SK-N-SH treated with all-trans-retinoic acid at 6 μM for 48 hours (cell line): ENCODE results near the gene AK4.
A peak's percentile ranks its signal among the peaks of the same experiment; 100 is the strongest.

Source experiments
- ATAC-seq: fragments of 200-7000 bp; cut with Tn5 transposase; 3 replicates; pipeline ENCODE4 v1.9.1; 2020; ENCODE audit warnings: mild to moderate bottlenecking, moderate library complexity
- GLIS3 ChIP-seq: fragments of 250-450 bp; sonication (Bioruptor Pico); IDR thresholded peaks from 2 replicates; pipeline ENCODE4 v1.5.0; 2020; ENCODE audit warnings: mild to moderate bottlenecking, moderate library complexity
- ISL1 ChIP-seq: fragments of 250-450 bp; sonication (Bioruptor Pico); IDR thresholded peaks from 2 replicates; pipeline ENCODE4 v2.1.2; 2022; ENCODE audit warnings: mild to moderate bottlenecking, moderate library complexity
- OSR1 ChIP-seq: fragments of 250-450 bp; sonication (Bioruptor Pico); IDR thresholded peaks from 2 replicates; pipeline ENCODE4 v1.8.0; 2022; ENCODE audit warnings: moderate library complexity, mild to moderate bottlenecking, inconsistent platforms
- PPARA ChIP-seq: fragments of 250-450 bp; sonication (Bioruptor Pico); IDR thresholded peaks from 2 replicates; pipeline ENCODE4 v1.5.0; 2020; ENCODE audit warnings: mild to moderate bottlenecking, borderline replicate concordance
- SNAI2 ChIP-seq: fragments of 250-450 bp; sonication (Bioruptor Pico); IDR thresholded peaks from 2 replicates; pipeline ENCODE4 v1.5.0; 2020; ENCODE audit warnings: mild to moderate bottlenecking, moderate library complexity
- ZC3H10 ChIP-seq: fragments of 250-450 bp; sonication (Bioruptor Pico); IDR thresholded peaks from 2 replicates; pipeline ENCODE4 v1.5.1; 2021; ENCODE audit warnings: mild to moderate bottlenecking, moderate library complexity
- ZFP3 ChIP-seq: fragments of 250-450 bp; sonication (Bioruptor Pico); IDR thresholded peaks from 2 replicates; pipeline ENCODE4 v1.5.0; 2020; ENCODE audit warnings: mild to moderate bottlenecking, moderate library complexity
- ZFP30 ChIP-seq: fragments of 450-650 bp; formaldehyde crosslinking; IDR thresholded peaks from 2 replicates; pipeline ENCODE4 v1.5.0; 2022; ENCODE audit warnings: mild to moderate bottlenecking, moderate library complexity
- ZNF565 ChIP-seq: fragments of 450-650 bp; formaldehyde crosslinking; conservative IDR thresholded peaks from 2 replicates; pipeline ENCODE4 v1.5.0; 2020; ENCODE audit warnings: low read depth, mild to moderate bottlenecking, moderate library complexity
- ZNF70 ChIP-seq: fragments of 450-650 bp; formaldehyde crosslinking; IDR thresholded peaks from 2 replicates; pipeline ENCODE4 v1.5.0; 2020; ENCODE audit warnings: mild to moderate bottlenecking, moderate library complexity
- ZNF8 ChIP-seq: fragments of 450-650 bp; formaldehyde crosslinking; IDR thresholded peaks from 2 replicates; pipeline ENCODE4 v1.5.0; 2020; ENCODE audit warnings: mild to moderate bottlenecking, moderate library complexity
- TF ChIP-seq, protein P1 (sequence below): fragments of 250-450 bp; sonication (Bioruptor Pico); IDR thresholded peaks from 2 replicates; pipeline ENCODE4 v1.8.0; 2020; ENCODE audit warnings: mild to moderate bottlenecking, moderate library complexity, borderline replicate concordance
- TF ChIP-seq, protein P2 (sequence below): fragments of 250-450 bp; sonication (Bioruptor Pico); IDR thresholded peaks from 2 replicates; pipeline ENCODE4 v1.5.1; 2020; ENCODE audit warnings: low read depth, mild to moderate bottlenecking, moderate library complexity
- TF ChIP-seq, protein P3 (sequence below): fragments of 250-450 bp; sonication (Bioruptor Pico); IDR thresholded peaks from 2 replicates; pipeline ENCODE4 v1.8.0; 2021; ENCODE audit warnings: low read depth, mild to moderate bottlenecking, moderate library complexity, borderline replicate concordance
- TF ChIP-seq, protein P4 (sequence below): fragments of 250-450 bp; sonication (Bioruptor Pico); IDR thresholded peaks from 2 replicates; pipeline ENCODE4 v1.5.0; 2020; ENCODE audit warnings: mild to moderate bottlenecking, moderate library complexity
- TF ChIP-seq, protein P5 (sequence below): fragments of 250-450 bp; sonication (Bioruptor Pico); IDR thresholded peaks from 2 replicates; pipeline ENCODE4 v1.5.1; 2021; ENCODE audit warnings: mild to moderate bottlenecking, moderate library complexity

AK4 gene

DNA sequence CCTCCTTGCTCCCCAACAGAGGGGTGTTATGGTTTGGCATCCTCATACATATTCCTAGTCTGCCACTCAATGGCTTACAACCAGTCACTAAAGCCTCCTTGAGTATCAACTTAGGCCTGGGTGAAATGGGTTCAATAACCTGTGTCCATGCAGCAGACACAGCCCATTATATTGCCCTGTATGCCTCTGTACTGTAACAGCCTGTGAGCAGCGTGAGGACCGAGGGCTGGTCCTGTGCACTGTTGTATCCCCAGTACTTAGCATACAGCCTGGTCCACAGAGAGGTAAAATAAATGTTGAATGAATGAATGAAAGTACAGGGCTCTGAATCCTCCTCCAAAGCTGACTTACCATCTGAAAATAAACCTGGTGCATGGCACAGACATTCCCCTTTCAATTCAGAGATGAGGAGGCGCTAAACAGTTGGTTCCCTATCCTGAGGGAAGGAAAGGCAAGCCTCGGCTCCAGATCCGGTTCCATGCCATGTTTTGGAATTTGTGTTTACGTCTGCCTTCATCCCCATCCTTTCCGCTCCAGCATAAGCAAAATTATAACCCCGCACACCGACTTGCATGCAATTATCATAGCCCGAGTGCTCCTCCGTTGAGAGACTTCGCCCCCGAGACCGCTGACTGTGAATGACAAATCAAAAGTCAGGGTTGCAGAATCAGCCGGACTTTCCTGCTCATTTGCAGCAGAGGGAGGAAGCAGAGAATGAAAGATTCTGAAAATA lies 116.4 kb downstream of the AK4 start (continued):
- TF ChIP-seq, protein P1, sequence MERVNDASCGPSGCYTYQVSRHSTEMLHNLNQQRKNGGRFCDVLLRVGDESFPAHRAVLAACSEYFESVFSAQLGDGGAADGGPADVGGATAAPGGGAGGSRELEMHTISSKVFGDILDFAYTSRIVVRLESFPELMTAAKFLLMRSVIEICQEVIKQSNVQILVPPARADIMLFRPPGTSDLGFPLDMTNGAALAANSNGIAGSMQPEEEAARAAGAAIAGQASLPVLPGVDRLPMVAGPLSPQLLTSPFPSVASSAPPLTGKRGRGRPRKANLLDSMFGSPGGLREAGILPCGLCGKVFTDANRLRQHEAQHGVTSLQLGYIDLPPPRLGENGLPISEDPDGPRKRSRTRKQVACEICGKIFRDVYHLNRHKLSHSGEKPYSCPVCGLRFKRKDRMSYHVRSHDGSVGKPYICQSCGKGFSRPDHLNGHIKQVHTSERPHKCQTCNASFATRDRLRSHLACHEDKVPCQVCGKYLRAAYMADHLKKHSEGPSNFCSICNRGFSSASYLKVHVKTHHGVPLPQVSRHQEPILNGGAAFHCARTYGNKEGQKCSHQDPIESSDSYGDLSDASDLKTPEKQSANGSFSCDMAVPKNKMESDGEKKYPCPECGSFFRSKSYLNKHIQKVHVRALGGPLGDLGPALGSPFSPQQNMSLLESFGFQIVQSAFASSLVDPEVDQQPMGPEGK (CRISPR knock-in tag): no peak
- TF ChIP-seq ISL1 (CRISPR knock-in tag): no peak
- no peak for TF ChIP-seq OSR1 (CRISPR knock-in tag)
- no peak for TF ChIP-seq ZC3H10 (CRISPR knock-in tag)

DNA sequence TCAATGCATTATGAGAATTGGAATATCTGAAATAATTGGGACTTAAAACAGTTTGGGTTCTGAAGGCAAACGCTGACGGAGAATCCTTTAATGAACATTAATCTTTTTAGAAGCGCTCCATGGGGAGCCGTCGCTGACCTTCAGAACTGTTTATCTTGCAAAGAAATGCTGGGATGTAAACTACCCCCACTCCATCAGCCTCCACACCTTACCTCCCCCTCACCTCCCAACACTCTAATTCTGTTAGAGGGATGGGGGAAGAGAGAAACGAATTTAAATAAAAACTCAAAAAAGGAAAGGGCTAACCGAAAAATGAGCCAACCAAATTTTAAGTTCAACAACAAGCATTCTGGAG lies 117.3 kb downstream of the AK4 start:
- ATAC-seq: peak; percentile 13
- no peak for TF ChIP-seq ZC3H10 (CRISPR knock-in tag)
- no peak for TF ChIP-seq ZNF8 (CRISPR knock-in tag)
- TF ChIP-seq, protein P2, sequence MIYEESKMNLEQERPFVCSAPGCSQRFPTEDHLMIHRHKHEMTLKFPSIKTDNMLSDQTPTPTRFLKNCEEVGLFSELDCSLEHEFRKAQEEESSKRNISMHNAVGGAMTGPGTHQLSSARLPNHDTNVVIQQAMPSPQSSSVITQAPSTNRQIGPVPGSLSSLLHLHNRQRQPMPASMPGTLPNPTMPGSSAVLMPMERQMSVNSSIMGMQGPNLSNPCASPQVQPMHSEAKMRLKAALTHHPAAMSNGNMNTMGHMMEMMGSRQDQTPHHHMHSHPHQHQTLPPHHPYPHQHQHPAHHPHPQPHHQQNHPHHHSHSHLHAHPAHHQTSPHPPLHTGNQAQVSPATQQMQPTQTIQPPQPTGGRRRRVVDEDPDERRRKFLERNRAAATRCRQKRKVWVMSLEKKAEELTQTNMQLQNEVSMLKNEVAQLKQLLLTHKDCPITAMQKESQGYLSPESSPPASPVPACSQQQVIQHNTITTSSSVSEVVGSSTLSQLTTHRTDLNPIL (CRISPR knock-in tag): no peak
- no peak for TF ChIP-seq ZFP3 (CRISPR knock-in tag)
- TF ChIP-seq GLIS3: no peak
- TF ChIP-seq SNAI2: no peak
- no peak for TF ChIP-seq ISL1 (CRISPR knock-in tag)

DNA sequence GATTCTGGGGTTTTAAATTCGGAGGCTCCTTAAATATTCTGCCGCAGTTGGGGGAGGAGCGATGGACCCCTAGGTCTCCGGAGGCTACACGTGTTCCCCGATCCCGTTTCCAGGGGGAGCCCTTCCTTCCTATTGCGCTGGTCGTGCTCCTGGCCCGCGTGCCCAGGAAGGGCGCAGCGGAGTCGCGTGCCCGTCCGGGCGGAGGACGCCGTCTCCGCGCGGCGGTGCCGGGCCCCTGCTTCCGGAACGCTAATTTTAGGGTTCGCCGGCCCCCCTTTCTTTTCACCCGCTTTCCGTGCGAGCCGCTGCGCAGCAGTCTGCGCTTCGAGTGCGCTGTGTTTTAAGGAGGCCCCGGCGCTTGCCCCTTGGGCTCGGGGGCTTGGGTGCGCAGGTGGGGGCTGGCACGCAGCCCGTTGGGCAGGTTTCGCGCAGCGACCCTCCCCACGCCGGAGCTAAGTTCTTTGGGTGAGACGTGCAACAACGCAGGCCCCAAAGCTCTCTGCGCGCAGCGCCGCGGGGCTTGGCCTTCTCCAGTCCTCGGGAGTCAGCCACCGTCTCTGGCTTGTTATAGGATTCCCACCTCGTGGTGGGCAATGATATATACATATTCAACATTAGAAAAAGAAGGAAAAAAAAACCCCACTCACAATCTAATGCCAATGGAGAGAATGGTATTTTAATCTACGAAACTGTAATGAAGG lies 117.8 kb downstream of the AK4 start:
- TF ChIP-seq, protein P1 (CRISPR knock-in tag): no peak
- TF ChIP-seq, protein P3, sequence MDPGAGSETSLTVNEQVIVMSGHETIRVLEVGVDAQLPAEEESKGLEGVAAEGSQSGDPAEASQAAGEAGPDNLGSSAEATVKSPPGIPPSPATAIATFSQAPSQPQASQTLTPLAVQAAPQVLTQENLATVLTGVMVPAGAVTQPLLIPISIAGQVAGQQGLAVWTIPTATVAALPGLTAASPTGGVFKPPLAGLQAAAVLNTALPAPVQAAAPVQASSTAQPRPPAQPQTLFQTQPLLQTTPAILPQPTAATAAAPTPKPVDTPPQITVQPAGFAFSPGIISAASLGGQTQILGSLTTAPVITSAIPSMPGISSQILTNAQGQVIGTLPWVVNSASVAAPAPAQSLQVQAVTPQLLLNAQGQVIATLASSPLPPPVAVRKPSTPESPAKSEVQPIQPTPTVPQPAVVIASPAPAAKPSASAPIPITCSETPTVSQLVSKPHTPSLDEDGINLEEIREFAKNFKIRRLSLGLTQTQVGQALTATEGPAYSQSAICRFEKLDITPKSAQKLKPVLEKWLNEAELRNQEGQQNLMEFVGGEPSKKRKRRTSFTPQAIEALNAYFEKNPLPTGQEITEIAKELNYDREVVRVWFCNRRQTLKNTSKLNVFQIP (CRISPR knock-in tag): no peak
- TF ChIP-seq ISL1 (CRISPR knock-in tag): no peak
- TF ChIP-seq, protein P4, sequence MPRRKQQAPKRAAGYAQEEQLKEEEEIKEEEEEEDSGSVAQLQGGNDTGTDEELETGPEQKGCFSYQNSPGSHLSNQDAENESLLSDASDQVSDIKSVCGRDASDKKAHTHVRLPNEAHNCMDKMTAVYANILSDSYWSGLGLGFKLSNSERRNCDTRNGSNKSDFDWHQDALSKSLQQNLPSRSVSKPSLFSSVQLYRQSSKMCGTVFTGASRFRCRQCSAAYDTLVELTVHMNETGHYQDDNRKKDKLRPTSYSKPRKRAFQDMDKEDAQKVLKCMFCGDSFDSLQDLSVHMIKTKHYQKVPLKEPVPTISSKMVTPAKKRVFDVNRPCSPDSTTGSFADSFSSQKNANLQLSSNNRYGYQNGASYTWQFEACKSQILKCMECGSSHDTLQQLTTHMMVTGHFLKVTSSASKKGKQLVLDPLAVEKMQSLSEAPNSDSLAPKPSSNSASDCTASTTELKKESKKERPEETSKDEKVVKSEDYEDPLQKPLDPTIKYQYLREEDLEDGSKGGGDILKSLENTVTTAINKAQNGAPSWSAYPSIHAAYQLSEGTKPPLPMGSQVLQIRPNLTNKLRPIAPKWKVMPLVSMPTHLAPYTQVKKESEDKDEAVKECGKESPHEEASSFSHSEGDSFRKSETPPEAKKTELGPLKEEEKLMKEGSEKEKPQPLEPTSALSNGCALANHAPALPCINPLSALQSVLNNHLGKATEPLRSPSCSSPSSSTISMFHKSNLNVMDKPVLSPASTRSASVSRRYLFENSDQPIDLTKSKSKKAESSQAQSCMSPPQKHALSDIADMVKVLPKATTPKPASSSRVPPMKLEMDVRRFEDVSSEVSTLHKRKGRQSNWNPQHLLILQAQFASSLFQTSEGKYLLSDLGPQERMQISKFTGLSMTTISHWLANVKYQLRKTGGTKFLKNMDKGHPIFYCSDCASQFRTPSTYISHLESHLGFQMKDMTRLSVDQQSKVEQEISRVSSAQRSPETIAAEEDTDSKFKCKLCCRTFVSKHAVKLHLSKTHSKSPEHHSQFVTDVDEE (CRISPR knock-in tag): 0 out of 2 replicates have a peak, but pooled peaks have one; percentile 18
- no peak for TF ChIP-seq ZFP30 (CRISPR knock-in tag)
- TF ChIP-seq, all 23 proteins: peak for 1
- ATAC-seq: peak; percentile 90

DNA sequence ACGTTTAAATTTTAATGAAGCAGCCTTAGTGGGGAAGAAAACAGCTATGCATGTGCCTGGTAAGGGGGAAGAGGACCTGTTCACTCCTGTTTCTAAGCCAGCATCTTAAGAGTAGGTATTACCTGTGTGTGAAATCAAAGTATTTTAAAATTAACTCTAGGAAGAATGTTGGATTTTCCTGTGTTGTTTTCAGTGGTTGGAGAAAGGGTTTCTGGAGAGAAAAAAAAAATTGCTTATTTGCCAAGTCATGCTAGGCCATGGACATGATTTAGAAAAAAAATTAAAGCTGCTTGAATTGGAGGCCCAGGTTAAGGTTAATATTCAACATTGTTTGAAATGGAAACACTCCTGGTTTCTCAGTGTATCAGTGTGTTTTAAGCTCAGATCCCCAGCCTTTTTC lies 118.5 kb downstream of the AK4 start:
- ATAC-seq: no peak
- TF ChIP-seq, protein P5, sequence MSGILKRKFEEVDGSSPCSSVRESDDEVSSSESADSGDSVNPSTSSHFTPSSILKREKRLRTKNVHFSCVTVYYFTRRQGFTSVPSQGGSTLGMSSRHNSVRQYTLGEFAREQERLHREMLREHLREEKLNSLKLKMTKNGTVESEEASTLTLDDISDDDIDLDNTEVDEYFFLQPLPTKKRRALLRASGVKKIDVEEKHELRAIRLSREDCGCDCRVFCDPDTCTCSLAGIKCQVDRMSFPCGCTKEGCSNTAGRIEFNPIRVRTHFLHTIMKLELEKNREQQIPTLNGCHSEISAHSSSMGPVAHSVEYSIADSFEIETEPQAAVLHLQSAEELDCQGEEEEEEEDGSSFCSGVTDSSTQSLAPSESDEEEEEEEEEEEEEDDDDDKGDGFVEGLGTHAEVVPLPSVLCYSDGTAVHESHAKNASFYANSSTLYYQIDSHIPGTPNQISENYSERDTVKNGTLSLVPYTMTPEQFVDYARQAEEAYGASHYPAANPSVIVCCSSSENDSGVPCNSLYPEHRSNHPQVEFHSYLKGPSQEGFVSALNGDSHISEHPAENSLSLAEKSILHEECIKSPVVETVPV: no peak
- TF ChIP-seq, protein P3 (CRISPR knock-in tag): no peak
- TF ChIP-seq, protein P2 (CRISPR knock-in tag): no peak
- TF ChIP-seq ZNF70 (CRISPR knock-in tag) (no peak), OSR1 (CRISPR knock-in tag) (no peak), ZC3H10 (CRISPR knock-in tag) (no peak), ZNF8 (CRISPR knock-in tag) (no peak), ZFP30 (CRISPR knock-in tag) (no peak), PPARA (no peak), ZFP3 (CRISPR knock-in tag) (no peak), ZNF565 (no peak)
- TF ChIP-seq, protein P1 (CRISPR knock-in tag): no peak
